ENCODE results near the gene ZBTB24. TPM values are rescaled to one million over a fixed set of nuclear protein-coding genes. Genes with fewer than 3 reads are reported as not detected.
A peak's percentile ranks its signal among the peaks of the same experiment; 100 is the strongest.

Gene ZBTB24
- total RNA-seq, 1 experiment from 2014 or later: 12.7 TPM

DNA sequence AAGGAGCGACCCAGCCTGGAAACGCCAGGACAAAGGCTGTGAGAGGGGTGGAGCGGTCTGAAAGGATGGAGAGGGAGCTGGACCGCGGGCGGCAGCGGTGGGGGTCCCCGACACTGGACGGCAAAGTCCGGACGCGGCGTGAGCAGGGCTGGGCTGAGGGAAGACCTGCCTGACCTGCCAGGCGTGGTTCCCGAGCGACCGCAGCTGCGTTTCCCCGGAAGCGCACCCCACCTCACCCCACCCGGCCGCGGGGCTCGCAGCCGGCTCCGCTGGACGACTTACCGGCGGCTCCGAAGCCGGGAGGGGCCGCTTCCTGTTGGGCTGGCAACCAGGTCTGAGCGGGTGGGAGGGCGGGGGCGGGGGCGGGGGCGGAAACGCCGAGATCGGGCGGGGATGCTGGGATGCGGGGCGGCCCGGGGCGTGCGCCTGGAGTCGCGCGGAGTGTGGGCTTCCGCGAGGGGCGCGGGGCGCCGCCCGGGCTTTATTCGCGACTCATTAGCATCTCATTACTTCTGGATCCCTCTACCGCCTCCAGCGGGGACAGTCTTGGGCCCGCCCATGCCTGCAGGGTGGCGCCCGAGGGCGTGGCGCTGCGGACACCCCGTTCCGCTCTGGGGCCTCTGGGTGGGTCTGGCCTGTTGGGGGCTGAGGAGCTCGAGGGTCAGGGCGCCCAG is 27.4 kb downstream of the ZBTB24 start, which contains the start of gene MICAL1:
Gene MICAL1 (minus strand): TSS at position 336 of the 674 bp plus-strand sequence. CDS start 1,576 bp downstream, outside the sequence.
- in situ Hi-C loops (cut with HindIII; ENCODE audit: low sequenced_read_pairs): no loop called here
- DNase-seq (ENCODE audit: low spot score): peak; percentile 62

DNA sequence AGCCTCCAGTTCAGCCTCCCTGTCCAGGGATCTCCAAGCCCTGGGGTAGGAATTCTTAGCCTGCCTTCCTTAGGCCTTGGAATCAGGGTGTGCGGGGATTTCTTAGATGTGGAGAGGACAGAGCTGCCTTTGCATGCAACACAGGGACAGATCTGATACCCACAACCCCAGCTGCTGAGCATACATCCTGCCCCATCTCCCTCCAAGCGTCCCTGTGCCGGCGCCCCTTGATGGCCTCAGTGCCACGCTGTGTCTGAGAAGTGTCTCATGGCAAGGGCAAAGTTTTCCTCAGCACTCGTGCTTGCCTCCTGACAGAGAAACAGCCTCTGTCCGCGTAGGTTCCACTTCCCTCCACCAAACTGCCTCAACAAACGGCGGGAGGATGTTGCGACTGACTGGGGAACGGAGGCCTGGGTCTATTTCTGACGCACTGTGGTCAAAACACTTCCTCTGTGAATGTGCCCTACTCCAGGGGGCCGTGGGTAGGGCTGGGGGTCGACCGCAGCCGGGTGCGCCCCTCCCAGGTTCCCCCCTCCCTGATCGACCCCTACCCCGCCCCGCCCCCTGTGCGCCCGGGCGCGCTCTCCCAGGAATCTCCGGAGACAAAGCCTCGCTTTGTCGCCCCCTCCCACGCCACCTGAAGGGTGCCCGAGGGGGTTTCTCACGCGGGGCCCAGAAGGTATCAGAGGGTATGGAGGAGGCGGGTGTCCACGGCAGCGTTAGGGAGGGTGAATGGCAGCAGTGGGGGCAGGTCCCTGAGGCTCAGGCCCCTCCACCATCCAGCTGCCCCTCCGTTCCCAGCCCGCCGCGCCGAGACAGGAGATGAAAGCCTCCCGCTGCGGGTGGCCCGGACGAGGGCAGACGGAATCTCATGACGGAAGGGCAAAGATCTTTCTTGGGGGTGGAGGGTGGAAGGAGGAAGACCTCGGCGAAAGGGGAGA is 28.3 kb downstream of the ZBTB24 start:
- in situ Hi-C loops (cut with HindIII; ENCODE audit: low sequenced_read_pairs): no loop called here
- DNase-seq (ENCODE audit: low spot score): peak; percentile 39

DNA sequence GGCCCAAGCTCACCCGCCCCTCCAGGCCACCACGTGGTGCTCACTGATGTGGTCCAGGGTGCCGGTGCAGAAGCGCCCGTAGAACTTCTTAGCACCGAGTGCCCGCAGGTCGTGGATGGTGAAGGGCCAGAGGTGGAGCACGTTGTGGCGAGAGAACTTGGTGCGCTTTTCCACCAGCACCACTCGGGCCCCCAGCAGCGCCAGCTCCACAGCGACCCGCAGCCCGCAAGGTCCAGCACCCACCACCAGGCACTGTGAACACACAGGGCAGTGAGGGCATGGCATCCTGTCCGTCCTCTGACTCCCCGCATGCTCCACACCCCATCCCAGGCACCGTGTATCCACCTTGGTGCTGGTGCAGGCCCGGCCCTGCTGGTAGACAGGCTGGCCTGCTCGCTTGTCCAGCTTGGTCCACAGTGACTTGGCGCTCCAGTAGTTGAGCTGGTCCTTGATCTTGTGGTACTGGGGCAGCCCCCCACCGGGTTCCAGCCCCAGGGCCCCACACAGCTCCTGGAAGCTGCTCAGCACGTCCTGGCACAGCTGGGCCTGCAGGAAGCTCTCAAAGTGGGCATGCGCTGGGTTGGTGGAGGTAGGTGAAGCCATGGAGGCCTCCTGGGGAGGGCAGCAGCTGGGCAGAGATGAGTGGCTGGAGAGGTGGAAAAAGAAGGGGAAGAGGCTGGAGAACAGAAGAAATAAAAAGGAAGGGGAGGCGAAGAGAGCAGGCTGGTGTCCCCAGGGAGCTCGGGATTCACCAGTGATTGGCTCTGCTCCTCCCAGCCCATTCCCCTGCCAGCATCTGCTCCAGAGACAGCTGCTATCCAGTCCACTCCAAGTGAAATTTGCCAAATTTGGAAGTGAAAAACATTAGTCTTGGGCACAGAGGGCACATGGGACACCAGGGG is 29.2 kb downstream of the ZBTB24 start:
- in situ Hi-C loops (cut with HindIII; ENCODE audit: low sequenced_read_pairs): no loop called here

DNA sequence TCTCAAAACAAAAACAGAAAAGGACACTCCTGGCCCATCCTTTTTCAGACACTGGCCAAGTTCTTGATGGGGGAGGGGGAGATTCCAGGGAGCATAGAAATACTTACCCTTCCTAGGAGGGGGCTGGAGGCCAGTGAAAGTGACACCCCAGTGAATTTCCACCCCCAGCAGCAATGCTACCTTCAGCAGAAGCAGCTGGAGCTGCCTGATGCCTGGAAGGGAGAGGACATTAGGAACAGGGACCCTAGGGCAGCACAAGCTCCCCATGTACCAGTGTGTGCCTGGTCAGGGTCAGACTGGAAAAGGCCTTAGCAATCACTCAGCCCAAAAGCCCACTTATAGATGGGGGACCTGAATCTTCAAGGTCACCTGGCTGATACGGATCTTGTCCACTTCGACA is 29.9 kb downstream of the ZBTB24 start:
- in situ Hi-C loops (cut with HindIII; ENCODE audit: low sequenced_read_pairs): no loop called here
- DNase-seq (ENCODE audit: low spot score): no peak

More for the DNA sequence above, 29.2 kb downstream of the ZBTB24 start:
- no peak for DNase-seq (ENCODE audit: low spot score)

DNA sequence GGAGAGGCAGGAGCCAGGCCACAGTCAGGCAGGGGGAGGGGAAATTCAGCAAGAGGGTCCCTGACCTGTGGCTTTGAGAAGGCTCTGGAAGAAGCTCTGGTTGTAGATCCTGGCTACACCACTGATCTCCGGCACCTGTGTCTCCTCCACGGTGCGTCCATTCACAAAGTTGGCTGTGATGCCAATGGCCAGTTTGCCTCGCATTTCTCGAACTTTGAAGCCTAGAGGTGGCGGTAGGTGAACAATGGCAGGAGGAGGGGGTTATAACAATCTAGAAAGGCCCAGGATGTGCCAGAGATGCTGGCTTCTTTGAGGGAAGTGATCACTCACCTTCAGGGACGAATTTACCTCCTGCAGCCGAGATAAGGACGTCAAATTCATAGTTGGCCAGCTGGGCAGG is 30.8 kb downstream of the ZBTB24 start:
- in situ Hi-C loops (cut with HindIII; ENCODE audit: low sequenced_read_pairs): no loop called here
- no peak for DNase-seq (ENCODE audit: low spot score)

DNA sequence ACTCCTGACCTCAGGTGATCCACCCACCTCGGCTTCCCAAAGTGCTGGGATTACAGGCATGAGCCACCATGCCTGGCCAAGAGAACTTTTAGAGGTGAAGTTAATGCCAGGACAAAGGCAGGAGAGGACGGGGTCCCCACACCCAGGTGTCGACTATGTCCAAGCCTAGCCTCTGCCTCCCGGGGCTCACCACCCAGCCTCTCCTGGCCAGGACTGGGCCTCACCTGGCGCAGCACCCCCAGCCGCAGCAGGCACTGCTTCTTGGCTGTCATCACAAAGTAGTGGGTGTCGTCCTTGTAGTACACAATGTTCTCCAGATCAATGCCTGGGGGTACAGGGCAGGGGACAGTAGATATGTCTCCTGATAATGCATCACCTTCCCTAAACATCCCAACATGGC is 31.6 kb downstream of the ZBTB24 start:
- no peak for DNase-seq (ENCODE audit: low spot score)
- in situ Hi-C loops (cut with HindIII; ENCODE audit: low sequenced_read_pairs): no loop called here

DNA sequence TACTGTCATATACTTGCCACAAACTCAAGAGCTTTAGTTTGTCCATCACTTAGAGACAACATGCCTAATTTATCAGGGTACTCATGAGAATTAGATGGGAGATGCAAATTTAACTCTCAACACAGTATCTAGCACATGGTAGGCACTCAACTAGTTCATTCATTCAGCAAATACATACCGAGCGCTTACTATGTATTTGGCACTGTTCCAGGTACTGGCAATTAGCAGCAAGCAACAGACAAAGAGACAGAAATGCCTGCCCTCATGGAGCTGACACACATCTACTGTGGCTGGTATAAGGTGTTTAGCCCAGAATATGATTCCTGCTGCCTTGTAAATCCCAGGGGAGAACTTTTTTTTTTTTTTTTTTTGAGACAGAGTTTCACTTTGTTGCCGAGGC is 32.2 kb downstream of the ZBTB24 start:
- in situ Hi-C loops (cut with HindIII; ENCODE audit: low sequenced_read_pairs): no loop called here
- no peak for DNase-seq (ENCODE audit: low spot score)

DNA sequence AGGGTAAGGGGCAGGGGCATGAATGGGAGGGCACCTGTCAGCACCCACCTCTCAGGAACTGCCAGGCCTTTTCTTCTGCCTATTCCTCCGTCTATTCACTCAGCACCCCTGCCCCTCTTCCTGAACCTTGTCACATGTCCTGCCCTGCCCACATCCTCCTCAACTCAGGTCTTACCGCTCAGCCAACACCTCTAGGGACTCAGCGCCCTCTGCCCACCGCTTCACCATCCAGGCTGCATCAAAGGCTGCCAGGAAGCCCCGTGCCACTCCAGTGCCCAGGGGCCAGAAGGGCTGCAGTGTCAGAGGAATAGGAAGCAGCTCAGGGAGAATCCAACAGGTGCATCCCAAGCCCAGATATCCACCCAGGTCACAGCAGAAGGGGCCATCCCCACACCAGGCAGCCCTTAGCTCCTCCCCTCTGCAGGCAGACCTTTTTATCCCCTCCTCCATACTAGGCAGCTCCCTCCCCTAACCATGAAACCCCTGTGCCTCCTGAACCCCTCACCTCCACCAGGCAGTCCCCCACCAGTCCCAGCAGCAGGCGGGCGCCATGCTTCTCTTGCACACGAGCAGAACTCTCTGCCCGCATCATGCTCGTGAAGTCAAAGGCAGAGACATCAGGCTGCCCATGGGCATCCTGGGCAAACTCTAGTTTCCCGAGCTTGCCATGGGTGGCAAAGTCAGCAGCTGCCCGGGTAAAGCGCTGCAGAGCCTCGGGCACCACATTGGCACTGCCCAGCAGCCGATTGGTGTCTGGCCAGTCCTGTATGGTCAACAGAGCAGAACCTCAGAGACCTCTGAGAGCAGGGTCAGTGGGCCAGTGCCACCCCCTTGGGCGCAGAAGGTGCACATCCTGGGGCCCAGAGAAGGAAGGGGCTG is 33.0 kb downstream of the ZBTB24 start:
- in situ Hi-C loops (cut with HindIII; ENCODE audit: low sequenced_read_pairs): no loop called here
- DNase-seq (ENCODE audit: low spot score): no peak

DNA sequence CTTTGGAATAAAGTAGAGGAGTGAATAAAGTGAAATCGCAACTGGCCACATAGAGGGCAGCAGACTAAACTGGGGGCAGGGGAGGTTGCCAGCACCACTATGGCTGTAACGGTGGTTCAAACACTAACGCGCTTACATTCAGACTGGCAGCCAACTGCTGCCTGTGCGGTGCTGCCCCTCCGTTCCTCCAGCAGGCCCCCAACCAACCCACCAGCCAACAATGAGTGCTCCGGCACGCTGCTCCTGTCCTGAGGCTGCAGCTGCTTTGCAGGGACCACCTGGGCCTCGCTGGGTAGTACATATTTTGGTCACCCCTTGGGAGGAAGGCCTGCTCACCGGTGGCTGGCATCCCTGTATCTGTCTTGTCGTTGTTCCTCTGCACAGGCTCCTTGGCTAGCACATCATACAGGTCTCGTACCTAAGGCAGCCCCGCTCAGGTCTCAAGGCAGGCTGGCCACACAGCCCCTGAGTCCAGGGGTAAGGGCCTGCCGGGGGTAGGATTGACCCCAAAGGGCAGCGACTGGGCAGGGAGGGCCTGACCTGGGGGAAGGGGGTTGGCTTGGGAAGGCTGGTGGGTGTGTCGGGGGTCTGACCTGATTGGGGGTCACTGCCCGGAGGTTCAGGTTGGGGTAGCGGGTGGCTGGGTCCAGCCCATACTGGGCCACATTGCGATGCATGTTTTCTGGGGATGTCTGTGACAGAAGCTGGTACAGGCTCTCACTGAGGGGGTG is 33.8 kb downstream of the ZBTB24 start:
- DNase-seq (ENCODE audit: low spot score): no peak
- in situ Hi-C loops (cut with HindIII; ENCODE audit: low sequenced_read_pairs): no loop called here

DNA sequence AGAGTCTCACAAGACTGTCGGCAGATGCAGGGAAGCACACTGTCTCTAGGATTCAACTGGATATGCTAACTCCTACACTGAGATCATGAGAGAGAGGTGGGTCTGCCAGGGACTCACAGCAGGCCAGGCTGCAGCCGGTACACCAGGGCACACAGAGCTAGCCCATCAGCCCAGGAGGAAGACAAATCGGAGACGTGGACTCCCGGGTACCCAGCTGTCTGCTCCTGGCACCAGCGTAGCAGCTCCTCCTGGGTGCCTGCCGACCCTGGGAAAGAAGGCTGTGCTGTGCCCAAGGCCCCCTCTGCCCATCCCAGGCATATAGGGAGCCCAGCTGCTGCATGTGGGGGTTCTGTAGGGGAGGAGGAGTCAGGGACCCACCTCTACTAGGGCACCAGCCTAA is 34.4 kb downstream of the ZBTB24 start:
- no peak for DNase-seq (ENCODE audit: low spot score)
- in situ Hi-C loops (cut with HindIII; ENCODE audit: low sequenced_read_pairs): no loop called here

DNA sequence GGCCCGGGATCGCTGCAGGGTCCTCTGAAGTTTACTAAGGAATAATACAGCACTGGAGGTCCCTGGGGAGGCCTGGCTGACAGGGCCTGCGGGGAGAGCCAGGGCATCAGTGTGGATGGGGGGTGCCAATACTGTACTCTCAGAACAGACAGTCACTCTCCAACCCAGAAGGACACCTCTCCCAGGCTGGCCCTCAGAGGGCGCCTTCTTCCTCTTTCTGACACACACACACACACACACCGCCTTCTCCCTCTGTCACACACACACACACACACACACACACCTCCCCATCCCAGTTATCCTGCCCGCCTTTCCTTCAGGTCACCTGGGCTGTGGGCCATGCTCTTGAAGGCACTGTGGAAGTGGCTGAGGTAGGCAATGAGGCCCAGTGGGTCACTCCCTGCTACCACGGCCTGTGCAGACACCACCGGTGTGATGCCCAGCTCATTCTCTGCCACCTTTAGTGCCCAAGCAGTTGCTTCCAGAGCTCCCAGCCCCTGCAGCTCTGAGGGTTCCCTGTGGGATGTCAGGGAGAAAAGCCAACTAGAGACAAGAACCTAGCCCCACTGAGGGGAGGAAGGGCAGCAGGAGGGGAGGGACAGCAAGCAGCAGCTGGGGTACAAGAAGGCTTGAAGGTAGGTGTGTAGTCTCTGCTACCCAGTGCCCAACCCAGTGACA is 35.0 kb downstream of the ZBTB24 start:
- no peak for DNase-seq (ENCODE audit: low spot score)

DNA sequence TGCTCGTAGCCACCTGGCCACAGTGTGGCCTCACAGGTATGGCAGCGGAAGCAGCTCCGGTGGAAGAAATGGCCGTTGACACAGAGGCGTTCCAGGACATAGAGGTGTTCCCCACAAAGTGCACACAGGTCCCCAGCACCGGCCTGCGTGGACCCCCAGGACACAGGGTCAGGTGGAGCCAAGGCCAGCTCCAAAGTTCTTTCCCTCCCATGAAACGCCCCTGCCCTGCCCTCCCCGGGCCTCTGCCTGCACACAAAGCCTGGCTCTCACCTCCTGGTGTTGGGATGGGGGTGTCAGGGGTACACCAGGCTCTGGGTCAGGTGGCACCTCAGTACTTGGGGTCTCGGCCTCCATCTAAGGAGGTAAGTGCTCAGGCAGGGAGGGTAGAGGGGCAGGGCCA is 35.9 kb downstream of the ZBTB24 start:
- in situ Hi-C loops (cut with HindIII; ENCODE audit: low sequenced_read_pairs): no loop called here
- DNase-seq (ENCODE audit: low spot score): no peak

More for the DNA sequence above, 35.0 kb downstream of the ZBTB24 start:
- in situ Hi-C loops (cut with HindIII; ENCODE audit: low sequenced_read_pairs): no loop called here

DNA sequence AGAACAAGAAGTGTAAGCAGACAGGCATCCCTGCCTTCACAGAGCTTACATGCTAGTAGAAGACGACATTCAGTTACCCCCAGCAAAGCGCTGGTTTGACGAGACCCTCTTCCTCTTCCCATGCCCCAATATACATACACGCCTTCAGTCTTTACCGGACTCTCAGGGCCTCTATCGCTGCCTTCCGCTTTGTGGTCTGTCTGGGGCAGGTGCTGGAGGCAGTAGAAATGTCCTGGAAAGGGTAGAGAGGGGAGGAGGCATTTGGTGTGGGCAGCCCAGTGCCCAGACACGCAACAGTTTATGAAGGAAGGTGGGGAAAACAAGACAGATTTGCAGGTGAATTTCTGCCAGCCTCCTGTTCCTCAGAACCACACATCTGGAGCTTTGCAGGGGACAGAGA is 36.5 kb downstream of the ZBTB24 start:
- DNase-seq (ENCODE audit: low spot score): no peak
- in situ Hi-C loops (cut with HindIII; ENCODE audit: low sequenced_read_pairs): no loop called here

DNA sequence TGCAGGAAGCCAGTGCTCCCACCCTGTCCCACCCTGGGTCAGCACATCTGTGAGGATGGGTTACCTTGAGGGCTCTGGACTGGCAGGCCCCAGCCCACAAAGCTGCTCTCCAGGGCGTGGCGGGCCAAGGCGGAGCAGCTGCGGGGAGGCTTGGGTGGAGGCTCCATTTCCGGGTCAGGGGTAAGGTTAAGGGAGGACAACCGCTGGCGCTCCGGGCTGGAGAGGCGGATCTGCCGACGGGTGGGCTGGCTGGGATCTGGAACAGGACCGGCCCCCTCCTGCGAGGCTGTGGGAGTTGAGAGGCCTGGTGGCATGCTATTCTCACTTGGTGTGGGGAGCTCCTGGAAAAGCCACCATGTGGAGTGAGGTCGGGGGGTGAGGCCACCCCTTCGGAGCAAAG is 36.9 kb downstream of the ZBTB24 start:
- in situ Hi-C loops (cut with HindIII; ENCODE audit: low sequenced_read_pairs): no loop called here

DNA sequence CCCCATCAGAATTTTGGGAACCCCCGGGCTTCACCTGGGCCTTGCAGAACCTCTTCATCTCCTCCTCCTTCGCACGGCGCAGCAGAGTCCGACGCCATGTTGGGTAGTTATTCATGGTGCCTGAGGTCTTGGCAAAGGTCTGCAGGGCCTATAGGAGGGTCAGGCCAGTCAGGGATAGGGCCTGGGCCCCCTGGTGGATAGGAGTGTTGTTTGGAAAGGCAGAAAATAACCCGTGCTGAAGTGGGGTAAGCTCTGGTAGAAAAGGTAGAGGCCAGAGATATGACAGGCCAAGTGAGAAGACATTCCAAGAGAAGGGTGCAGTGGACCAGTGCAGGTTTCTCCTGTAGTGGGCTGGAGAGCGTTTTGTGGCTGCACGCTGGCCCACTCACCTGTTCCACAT is 37.6 kb downstream of the ZBTB24 start:
- in situ Hi-C loops (cut with HindIII; ENCODE audit: low sequenced_read_pairs): no loop called here
- DNase-seq (ENCODE audit: low spot score): no peak

More for the DNA sequence above, 36.9 kb downstream of the ZBTB24 start:
- DNase-seq (ENCODE audit: low spot score): no peak

DNA sequence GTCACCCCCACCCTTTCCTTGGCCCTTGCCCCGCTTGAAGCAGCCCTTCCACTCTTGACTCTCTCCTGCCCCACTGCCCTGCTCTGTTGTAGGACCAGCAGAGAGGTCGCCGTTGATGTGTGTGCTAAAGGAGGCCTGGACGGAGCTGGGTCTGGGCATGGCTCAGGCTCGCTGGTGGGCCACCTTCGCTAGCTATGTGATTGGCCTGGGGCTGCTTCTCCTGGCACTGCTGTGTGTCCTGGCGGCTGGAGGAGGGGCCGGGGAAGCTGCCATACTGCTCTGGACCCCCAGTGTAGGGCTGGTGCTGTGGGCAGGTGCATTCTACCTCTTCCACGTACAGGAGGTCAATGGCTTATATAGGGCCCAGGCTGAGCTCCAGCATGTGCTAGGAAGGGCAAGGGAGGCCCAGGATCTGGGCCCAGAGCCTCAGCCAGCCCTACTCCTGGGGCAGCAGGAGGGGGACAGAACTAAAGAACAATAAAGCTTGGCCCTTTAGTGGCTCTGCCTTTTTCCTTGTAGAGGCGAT is 39.5 kb downstream of the ZBTB24 start:
- DNase-seq (ENCODE audit: low spot score): no peak
- in situ Hi-C loops (cut with HindIII; ENCODE audit: low sequenced_read_pairs): no loop called here

DNA sequence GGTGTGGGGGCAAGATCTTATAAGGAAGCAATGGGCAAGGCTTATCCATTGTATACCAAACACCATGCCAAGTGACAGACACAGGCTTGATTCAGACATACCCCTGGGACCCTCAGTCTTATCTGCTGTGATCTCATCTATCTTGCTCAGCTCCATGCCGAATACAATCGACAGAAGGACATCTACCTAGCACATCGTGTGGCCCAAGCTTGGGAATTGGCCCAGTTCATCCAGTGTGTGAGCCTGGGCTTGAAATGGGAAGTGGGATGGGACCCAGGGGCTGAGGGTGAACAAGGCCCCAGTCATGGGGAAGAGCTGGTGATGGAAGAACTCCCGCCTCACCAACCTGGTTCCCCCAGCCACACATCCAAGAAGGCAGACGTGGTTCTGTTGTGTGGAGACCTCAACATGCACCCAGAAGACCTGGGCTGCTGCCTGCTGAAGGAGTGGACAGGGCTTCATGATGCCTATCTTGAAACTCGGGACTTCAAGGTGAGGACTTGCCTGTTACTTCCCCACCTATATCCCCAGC is 40.6 kb downstream of the ZBTB24 start:
- DNase-seq (ENCODE audit: low spot score): no peak
- in situ Hi-C loops (cut with HindIII; ENCODE audit: low sequenced_read_pairs): no loop called here
